Kasumi-1 (cell line): ENCODE measurements around the gene PLD2.

ENCODE experiments used
- DNase-seq, 2 experiments: peaks; one replicate each; lab custom pipeline; 2025; lab: John Stamatoyannopoulos, UW

The PLD2 gene

GRCh38 chr17:4806777-4807604 is at the start of gene PLD2:
Gene PLD2, plus strand, starts transcription at chr17:4807152. Its CDS starts 621 bp downstream, at chr17:4807773.
- peak; percentile 31 to 39 for DNase-seq

- no peak for DNase-seq
Observed at GRCh38 chr17:4759776-4760236, 47.1 kb upstream of the PLD2 start.

GRCh38 chr17:4764595-4764994 is 42.4 kb upstream of the PLD2 start:
- DNase-seq, result peak; percentile 61 to 72

- DNase-seq, result no peak
Observed at GRCh38 chr17:4766201-4766600, 40.8 kb upstream of the PLD2 start.

GRCh38 chr17:4766723-4767122 is 40.2 kb upstream of the PLD2 start:
- DNase-seq, result no peak

- DNase-seq, result no peak
Observed at GRCh38 chr17:4768298-4768697, 38.7 kb upstream of the PLD2 start.

GRCh38 chr17:4769628-4770027 is 37.3 kb upstream of the PLD2 start:
- no peak for DNase-seq

GRCh38 chr17:4771519-4772234 is 35.3 kb upstream of the PLD2 start, which contains the start of gene TM4SF5:
Gene TM4SF5, plus strand, starts transcription at chr17:4771886. Its CDS starts 37 bp downstream, at chr17:4771923.
- DNase-seq, result no peak

GRCh38 chr17:4772235-4772613 is 34.7 kb upstream of the PLD2 start:
- DNase-seq, result no peak

GRCh38 chr17:4777969-4778760 is 28.8 kb upstream of the PLD2 start:
- DNase-seq, result no peak

GRCh38 chr17:4780325-4780955 is 26.5 kb upstream of the PLD2 start:
- no peak for DNase-seq

GRCh38 chr17:4782652-4783051 is 24.3 kb upstream of the PLD2 start:
- no peak for DNase-seq

GRCh38 chr17:4785311-4786105 is 21.4 kb upstream of the PLD2 start:
- no peak for DNase-seq

- no peak for DNase-seq
Observed at GRCh38 chr17:4786106-4786511, 20.8 kb upstream of the PLD2 start, which contains the start of gene VMO1. Gene VMO1, minus strand, starts transcription at chr17:4786364. Its CDS starts 12 bp downstream, at chr17:4786352.

GRCh38 chr17:4786516-4786915 is 20.4 kb upstream of the PLD2 start:
- no peak for DNase-seq

GRCh38 chr17:4788159-4788806 is 18.7 kb upstream of the PLD2 start:
- no peak for DNase-seq

- DNase-seq, result no peak
Observed at GRCh38 chr17:4788807-4789700, 17.9 kb upstream of the PLD2 start, which contains the start of gene GLTPD2. Gene GLTPD2, plus strand, starts transcription at chr17:4788964. Its CDS starts 48 bp downstream, at chr17:4789012.

- DNase-seq, result peak in 1 of 2 experiments; percentile 38
Observed at GRCh38 chr17:4789701-4789950, 17.3 kb upstream of the PLD2 start.

GRCh38 chr17:4789951-4790704 is 16.8 kb upstream of the PLD2 start:
- peak; percentile 40 to 41 for DNase-seq
